Measurements from ENCODE around the gene PPFIBP1. TPM values are rescaled to one million over a fixed set of nuclear protein-coding genes. Genes with fewer than 3 reads are reported as not detected.

PPFIBP1 gene
- total RNA-seq, 2 donors from 2014 or later = 98.5 to 213 TPM

DNA sequence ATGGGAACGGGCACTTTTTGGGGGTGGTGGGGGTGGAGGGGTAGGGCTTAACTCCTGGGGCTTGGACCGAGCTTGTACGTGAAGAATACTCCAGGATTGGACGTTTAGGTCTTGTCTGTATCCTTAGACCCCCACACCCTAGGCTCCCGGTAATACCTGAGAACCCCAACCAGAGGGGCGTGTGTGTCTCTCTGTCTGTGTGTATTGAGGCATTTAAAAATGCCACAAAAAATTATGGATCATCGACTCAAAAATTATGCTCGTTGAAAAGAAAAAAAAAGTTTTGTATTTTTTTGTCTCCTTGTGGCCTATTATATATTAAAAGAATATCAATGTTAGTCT lies 459 bp downstream of the PPFIBP1 start:
- peak overlapping the region; percentile 59 for H3K27ac ChIP-seq (ENCODE audit: low read depth, low read length)
- H3K4me1 ChIP-seq (ENCODE audit: control insufficient read depth, insufficient read depth, low read length) = peaks cover 15% of the 10 kb centered on the region
- Mint-ChIP-seq H3K4me1 (peaks cover 48% of the 10 kb centered on the region), H3K36me3 (ENCODE audit: low read depth) (peaks cover 17% of the 10 kb centered on the region), H3K4me3 (peak overlapping the region; percentile 87), H3K9me3 (no peaks in the 10 kb centered on the region), H3K27ac (peak overlapping the region; percentile 99), H3K27me3 (ENCODE audit: insufficient read depth) (no peaks in the 10 kb centered on the region)
- no peaks in the 10 kb centered on the region for H3K27me3 ChIP-seq (ENCODE audit: control insufficient read depth, insufficient read depth, low read length, poor library complexity, severe bottlenecking)
- 2% methylated on average over 6 of the region's 8 CpGs; no CpG with 5 or more reads in 1 of the 2 experiments for WGBS, 2 experiments (ENCODE audit: insufficient coverage in 1 of 2, insufficient read length in 1 of 2)
- peak overlapping the region; percentile 86 for H3K9ac ChIP-seq (ENCODE audit: extremely low read depth, low read length, poor library complexity, severe bottlenecking)
- H3K9me3 ChIP-seq (ENCODE audit: control insufficient read depth, low read length) = no peaks in the 10 kb centered on the region
- peak overlapping the region; percentile 93 for H3K4me3 ChIP-seq (ENCODE audit: low read length)
- H3K36me3 ChIP-seq (ENCODE audit: control insufficient read depth, insufficient read depth, low read length) = peaks cover 9% of the 10 kb centered on the region
- no peak for DNase-seq
- TF ChIP-seq, protein P1, sequence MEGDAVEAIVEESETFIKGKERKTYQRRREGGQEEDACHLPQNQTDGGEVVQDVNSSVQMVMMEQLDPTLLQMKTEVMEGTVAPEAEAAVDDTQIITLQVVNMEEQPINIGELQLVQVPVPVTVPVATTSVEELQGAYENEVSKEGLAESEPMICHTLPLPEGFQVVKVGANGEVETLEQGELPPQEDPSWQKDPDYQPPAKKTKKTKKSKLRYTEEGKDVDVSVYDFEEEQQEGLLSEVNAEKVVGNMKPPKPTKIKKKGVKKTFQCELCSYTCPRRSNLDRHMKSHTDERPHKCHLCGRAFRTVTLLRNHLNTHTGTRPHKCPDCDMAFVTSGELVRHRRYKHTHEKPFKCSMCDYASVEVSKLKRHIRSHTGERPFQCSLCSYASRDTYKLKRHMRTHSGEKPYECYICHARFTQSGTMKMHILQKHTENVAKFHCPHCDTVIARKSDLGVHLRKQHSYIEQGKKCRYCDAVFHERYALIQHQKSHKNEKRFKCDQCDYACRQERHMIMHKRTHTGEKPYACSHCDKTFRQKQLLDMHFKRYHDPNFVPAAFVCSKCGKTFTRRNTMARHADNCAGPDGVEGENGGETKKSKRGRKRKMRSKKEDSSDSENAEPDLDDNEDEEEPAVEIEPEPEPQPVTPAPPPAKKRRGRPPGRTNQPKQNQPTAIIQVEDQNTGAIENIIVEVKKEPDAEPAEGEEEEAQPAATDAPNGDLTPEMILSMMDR (conservative IDR thresholded peaks at IDR 0.05) = peak; percentile 7

DNA sequence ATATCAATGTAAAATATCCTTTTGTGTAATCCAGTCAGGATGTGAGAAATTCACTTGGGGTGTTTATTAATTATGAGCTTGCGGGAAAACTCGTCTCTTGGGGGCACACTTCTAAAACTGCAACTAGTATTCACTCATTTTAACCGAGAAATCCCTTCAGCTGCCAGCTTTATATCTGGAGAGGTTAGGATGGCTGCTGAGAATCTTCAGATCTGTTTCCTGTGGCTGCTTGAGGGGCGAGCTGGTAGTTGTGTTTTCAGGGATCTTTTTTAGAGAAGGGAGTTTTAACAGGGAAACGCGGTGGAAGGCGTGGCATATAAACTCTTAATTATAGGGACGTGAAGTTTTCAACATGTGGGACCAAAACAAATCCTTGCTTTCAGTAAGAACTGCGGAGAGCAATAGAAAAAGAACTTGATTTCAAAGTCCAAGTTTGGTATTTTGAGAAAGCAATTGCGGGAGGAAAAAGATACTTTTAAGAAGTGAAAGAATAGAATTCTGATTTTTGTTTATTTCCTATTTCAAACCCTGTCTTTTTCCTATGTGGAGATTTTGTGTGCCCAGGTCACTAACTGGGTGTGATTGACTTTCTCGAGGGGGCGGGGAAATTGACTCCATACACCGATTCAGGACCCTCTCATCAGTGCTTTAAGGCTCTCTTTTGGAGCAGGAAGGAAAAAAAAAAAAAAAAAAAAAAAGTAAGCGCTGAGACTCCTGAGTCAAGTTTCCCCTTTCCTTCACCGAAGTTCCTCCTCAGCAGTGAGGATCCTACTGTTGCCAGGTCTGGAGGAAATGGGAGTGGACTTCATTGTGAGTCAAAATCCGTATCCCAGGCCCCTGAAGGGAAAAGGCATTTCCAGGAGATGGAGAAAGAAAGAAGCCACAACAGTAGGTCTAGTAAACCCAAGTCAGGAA lies 1.1 kb downstream of the PPFIBP1 start:
- Histone ChIP-seq H3K9me3 (ENCODE audit: control insufficient read depth, low read length) (no peaks in the 10 kb centered on the region), H3K27me3 (ENCODE audit: control insufficient read depth, insufficient read depth, low read length, poor library complexity, severe bottlenecking) (no peaks in the 10 kb centered on the region), H3K4me1 (ENCODE audit: control insufficient read depth, insufficient read depth, low read length) (peaks cover 15% of the 10 kb centered on the region), H3K4me3 (ENCODE audit: low read length) (peak overlapping the region; percentile 93), H3K9ac (ENCODE audit: extremely low read depth, low read length, poor library complexity, severe bottlenecking) (peak overlapping the region; percentile 86), H3K27ac (ENCODE audit: low read depth, low read length) (no peak overlapping the region), H3K36me3 (ENCODE audit: control insufficient read depth, insufficient read depth, low read length) (peaks cover 9% of the 10 kb centered on the region)
- H3K27ac Mint-ChIP-seq = peak overlapping the region; percentile 99
- peak overlapping the region; percentile 87 for H3K4me3 Mint-ChIP-seq
- no peaks in the 10 kb centered on the region for H3K27me3 Mint-ChIP-seq (ENCODE audit: insufficient read depth)
- peaks cover 17% of the 10 kb centered on the region for H3K36me3 Mint-ChIP-seq (ENCODE audit: low read depth)
- peaks cover 52% of the 10 kb centered on the region for H3K4me1 Mint-ChIP-seq
- TF ChIP-seq, protein P1 (conservative IDR thresholded peaks at IDR 0.05) = peak; percentile 5
- 1 to 7% methylated on average over 5 to 16 of the region's 16 CpGs for WGBS, 2 experiments (ENCODE audit: insufficient coverage in 1 of 2, insufficient read length in 1 of 2)
- H3K9me3 Mint-ChIP-seq = no peaks in the 10 kb centered on the region
- DNase-seq = peak; percentile 79

DNA sequence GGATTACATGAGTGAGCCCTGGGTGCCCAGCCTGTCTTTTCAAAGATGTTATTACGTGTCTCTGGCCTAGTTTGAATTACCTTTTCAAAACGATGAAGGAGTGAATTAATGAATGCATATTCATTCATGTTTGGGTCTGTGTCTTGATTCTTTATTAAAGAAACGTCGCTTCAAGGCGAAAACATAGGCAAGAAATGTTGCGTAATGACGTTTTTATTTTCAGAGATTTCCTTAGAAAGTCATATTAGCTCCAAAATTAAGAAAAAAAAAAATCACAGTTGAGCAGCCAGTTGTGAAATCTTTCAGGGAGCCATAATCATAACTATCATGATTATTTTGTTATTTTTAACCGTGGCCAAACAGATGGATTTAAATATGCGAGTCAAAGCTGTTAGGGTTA lies 3.5 kb downstream of the PPFIBP1 start:
- H3K27ac ChIP-seq (ENCODE audit: low read depth, low read length) = no peak overlapping the region
- no peak overlapping the region for H3K4me3 ChIP-seq (ENCODE audit: low read length)
- H3K36me3 Mint-ChIP-seq (ENCODE audit: low read depth) = peaks cover 17% of the 10 kb centered on the region
- no peak overlapping the region for H3K27ac Mint-ChIP-seq
- no peak overlapping the region for H3K9ac ChIP-seq (ENCODE audit: extremely low read depth, low read length, poor library complexity, severe bottlenecking)
- no peaks in the 10 kb centered on the region for H3K27me3 Mint-ChIP-seq (ENCODE audit: insufficient read depth)
- DNase-seq = no peak
- peaks cover 1% of the 10 kb centered on the region for H3K4me1 ChIP-seq (ENCODE audit: control insufficient read depth, insufficient read depth, low read length)
- no peaks in the 10 kb centered on the region for H3K9me3 Mint-ChIP-seq
- peaks cover 39% of the 10 kb centered on the region for H3K4me1 Mint-ChIP-seq
- 91 to 100% methylated on average over 3 to 9 of the region's 9 CpGs for WGBS, 2 experiments (ENCODE audit: insufficient coverage in 1 of 2, insufficient read length in 1 of 2)
- no peaks in the 10 kb centered on the region for H3K27me3 ChIP-seq (ENCODE audit: control insufficient read depth, insufficient read depth, low read length, poor library complexity, severe bottlenecking)
- no peaks in the 10 kb centered on the region for H3K9me3 ChIP-seq (ENCODE audit: control insufficient read depth, low read length)
- H3K4me3 Mint-ChIP-seq = no peak overlapping the region
- TF ChIP-seq, protein P1 (conservative IDR thresholded peaks at IDR 0.05) = no peak
- H3K36me3 ChIP-seq (ENCODE audit: control insufficient read depth, insufficient read depth, low read length) = peaks cover 9% of the 10 kb centered on the region
